ENCODE measurements around the gene APMAP.
A peak's percentile ranks its signal among the peaks of the same experiment; 100 is the strongest.
"Not testable (repeated sequence)": the region's sequence is repeated elsewhere in the genome, so short reads cannot be mapped to it uniquely, and the experiment has no call there.

The APMAP gene

DNA sequence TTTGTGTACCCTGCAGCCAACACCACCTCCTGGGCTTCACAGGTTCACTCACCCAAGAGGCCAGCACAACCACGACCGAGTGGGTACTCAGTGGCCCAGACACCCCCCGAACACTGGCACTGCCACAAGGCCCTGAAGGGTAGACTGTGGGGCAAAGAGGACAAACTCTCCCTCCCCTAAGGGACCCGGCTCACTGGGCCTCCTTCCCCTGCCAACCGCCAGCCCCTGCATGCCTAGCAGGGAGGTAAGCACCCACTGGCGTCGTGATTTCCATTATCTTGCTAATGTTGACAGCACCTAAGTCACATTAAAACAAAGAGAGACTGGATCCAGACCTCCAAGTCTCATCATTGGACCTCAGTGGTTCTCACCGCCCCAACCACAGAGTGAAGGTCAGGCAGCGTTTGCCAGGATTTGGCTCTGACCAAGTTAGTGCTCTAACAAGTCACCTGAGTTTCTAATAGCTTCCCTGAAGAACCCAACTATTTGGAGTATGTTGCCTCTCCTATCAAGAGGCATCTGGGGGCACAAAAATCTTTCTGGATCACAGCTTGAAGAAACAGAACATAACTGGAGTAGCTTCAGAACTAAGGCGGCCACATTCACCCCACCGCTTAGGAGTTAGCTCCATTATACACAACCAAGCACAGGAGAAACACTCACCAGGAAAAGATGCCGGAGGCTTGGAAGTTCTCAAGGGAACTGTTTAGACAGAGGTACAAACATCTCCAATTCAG lies 14.0 kb upstream of the APMAP start:
- DNase-seq = no peak

DNA sequence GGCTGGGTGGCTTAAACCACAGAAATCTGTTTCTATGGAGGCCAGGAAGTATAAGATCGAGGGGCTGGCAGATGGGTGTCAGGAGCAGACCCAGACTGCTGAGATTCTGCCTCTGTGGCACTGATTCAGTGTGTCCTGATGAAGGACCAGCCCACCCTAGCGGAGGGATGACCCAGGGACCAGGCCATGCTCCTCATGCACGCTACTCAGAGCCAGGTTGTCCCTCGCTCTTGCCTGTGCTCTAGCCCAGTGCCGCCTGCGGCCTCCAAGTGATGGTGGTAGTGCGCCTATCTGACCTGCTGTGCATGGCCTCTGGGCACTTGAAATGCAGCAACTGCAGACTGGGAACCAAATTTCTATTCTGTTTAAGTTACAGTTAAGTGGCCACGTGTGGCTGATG lies 13.1 kb upstream of the APMAP start:
- no peak for DNase-seq

DNA sequence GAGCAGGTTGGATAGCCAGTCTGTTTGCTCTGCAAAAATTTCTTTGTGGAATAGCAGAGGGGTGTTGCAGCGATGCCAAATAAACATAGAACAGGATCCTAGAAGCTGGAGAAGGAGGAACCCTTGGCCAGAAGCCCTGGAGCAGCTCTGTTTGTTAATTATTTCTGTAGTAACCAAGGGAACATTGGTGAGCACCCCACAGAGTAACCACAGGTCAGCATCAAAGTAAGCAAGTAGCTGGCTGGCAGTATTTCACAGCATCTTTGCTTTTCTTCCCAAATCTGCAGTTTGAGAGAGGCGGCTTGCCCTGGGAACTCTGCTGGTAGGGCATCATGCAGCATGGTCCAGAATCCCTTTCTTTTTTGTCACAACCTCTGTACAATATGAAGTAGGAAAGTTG lies 12.7 kb upstream of the APMAP start:
- peak; percentile 50 for DNase-seq

DNA sequence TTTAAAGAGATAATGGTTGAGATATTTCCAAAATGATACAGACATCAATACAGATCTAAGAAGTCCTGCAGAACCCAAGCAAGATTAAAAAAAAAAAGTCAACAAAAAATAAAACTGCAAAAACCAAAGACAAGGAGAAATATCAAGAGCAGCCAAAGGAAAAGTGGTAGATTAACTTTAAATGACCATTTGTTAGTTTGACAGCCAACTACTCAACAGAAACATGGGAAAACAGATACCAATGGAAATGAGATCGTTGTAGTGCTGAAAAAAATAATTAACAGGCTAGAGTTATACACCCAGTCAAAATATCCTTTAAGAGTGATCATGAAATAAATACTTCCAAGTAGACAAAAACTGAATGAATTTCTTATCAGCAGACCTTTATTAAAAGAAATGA lies 10.5 kb upstream of the APMAP start:
- no peak for DNase-seq

DNA sequence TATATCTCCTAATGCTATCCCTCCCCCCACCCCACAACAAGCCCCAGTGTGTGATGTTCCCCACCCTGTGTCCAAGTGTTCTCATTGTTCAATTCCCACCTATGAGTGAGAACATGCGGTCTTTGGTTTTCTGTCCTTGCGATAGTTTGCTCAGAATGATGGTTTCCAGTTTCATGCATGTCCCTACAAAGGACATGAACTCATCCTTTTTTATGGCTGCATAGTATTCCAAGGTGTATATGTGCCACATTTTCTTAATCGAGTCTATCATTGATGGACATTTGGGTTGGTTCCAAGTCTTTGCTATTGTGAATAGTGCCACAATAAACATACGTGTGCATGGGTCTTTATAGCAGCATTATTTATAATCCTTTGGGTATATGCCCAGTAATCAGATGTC lies 8.8 kb upstream of the APMAP start:
- not testable (repeated sequence) for DNase-seq

- DNase-seq = no peak
Observed at GRCh38 chr20:25000268-25000801, 7.8 kb upstream of the APMAP start.

DNA sequence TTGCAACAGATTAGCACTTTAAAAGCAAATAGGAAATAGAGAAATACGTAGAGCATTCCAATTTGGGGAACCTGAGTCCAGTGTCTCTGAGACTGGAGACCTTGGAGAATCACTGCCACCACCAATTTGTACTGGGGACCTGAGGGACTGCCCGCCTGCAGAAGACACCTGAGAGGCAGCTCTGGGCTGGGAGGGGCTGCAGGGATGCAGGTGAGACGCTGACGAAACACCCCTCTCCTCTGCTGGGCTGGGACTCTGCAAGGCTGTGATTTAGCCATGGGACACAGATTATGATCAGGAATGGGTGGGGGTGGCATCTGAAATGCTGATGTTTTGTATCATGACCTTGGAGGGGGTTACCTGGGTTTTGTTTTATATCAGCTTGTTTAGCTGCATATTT lies 7.0 kb upstream of the APMAP start:
- no peak for DNase-seq

DNA sequence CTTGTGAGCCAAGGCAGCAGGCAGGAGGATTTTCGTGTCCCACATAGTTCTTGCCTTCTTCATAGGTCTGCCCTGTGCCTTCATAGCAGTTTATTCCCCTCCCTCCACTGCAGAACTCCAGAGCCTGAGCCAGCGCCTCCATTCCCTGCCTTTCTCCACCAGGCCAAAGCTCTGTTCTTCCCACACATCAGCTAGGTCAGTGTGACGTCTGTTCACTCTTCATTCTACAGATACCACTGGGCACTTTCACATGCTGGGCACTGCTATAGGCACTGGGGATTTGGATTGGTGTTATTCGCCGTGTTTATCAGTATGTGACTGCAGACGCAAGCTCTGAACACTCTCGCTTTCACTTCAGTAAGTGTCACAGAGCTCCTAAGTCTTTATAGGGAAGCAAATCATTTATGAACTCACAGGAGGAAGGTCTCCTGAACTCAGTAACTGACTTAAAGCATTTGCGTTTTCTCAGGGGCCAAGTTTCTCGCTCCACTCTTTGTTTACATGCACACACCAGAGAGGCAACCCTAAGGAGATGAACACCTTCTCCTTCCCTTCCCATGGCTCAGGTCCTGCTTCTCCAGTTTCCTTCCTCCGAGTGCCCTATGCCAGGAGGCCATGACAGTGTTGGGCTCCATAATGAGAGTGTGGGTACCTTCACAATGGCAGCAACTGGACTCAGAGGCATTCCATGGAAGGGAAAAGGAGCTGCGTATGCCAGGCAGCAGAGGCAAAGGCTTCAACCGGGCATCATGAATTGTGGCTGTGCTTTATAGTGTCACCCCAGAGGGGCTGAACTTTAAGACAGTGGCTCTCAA lies 6.3 kb upstream of the APMAP start:
- no peak for DNase-seq

- no peak for DNase-seq
Observed at GRCh38 chr20:24998121-24998520, 5.6 kb upstream of the APMAP start.

- no peak for DNase-seq
Observed at GRCh38 chr20:24996449-24997377, 4.2 kb upstream of the APMAP start.

DNA sequence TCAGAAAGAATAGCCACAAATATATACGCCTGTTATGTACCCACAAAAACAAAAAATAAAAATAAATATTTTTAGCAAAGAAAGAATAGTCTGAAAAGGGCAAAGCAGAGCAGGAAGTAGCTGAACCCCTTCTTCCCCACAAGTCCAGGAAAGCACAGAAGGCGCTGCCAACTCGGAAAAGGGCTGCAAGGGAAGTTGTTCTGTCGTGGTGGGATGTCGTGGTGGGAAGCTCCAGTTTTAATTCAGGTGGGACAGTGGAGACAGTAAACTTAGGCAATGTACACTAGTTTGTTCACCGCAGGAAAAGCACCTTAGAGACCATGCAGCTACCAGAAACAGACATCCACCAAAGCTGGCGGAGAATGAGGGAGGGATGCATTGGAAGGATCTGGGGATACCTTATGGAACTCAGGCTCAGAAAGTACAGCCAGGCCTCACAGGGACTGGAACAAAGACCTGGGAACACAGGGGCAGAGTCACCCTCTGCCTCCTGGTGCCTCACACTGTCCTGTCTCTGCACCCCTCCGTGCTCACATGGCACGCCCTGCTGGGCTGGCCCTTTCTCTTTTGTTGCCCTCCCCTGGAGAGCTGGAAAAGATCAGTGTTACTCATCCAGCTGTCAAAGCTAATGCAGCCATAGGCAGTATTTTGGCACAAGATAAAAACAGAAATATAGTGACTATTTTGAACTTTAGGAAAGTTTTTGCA lies 3.3 kb upstream of the APMAP start:
- no peak for DNase-seq

GRCh38 chr20:24994470-24995368 lies 2.2 kb upstream of the APMAP start:
- DNase-seq = peak; percentile 80

- no peak for DNase-seq
Observed at GRCh38 chr20:24994186-24994465, 1.6 kb upstream of the APMAP start.

DNA sequence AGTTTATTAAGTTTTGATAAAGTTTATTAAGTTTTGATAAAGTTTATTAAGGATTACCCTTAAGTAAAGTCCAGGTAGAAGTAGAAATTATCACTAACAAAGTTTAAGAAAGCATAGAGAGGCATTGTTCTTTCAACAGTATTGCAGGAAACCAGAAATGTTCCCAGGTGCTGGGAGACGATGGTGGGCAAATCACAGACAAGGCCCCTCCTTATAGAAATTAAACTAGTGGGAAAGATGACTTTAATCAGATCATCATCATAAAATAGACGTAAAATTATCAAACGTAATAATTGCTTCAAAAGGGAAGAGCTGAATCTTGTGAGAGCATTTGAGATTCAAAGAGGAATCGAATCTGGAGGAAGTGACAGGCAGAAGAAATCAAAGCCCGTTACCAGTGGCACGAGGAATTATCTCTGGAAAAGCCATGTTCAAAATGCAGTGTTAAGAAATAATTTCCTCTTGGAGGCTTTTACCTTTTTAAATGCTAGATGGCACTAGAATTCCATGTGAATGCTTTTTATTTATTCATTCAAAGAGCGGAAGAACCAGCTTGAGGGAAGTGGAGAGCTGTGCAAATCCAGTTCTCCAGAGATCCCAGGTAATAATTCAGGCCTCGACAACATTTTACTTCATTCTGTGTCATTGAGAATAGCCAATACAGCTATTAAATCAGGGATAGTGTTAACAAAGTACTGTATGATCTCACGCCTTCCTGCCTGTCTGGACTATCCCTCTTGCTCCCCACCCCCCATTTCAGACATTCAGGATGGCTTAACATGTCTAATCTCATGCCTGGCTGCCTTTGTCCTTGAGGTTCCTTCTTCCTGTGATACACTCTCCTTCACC lies 1.0 kb upstream of the APMAP start:
- DNase-seq = peak; percentile 24

GRCh38 chr20:24991897-24992486 lies 559 bp downstream of the APMAP start:
- DNase-seq = no peak

- DNase-seq = no peak
Observed at GRCh38 chr20:24990810-24991252, 1.7 kb downstream of the APMAP start.

GRCh38 chr20:24989162-24989561 lies 3.4 kb downstream of the APMAP start:
- no peak for DNase-seq

GRCh38 chr20:24987873-24988835 lies 4.4 kb downstream of the APMAP start:
- no peak for DNase-seq

DNA sequence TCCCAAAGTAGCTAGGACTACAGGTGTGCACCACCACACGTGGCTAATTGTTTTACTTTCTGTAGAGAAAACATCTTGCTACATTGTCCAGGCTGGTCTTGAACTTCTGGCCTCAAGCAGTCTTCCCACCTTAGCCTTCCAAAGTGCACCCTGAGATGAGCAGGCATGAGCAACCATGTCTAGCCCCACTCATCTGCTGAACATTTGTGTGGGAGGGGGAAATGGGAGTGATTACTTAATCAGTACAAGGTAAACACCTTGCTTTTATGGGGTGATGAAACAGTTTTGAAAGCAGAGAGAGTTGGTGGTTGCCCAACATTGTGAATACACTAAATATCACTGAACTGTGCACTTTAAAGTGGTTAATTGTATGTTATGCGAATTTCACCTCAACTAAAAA lies 5.3 kb downstream of the APMAP start:
- DNase-seq = no peak
